Measurements from ENCODE around the gene EIF2B4. TPM values are rescaled to one million over a fixed set of nuclear protein-coding genes. Genes with fewer than 3 reads are reported as not detected.

The EIF2B4 gene
- total RNA-seq: 27.1 and 29.3 TPM in 2 replicates

GRCh38 chr2:27370026-27370815, at the start of gene EIF2B4, which contains the start of gene SNX17:
TSS of gene EIF2B4 (minus strand) at chr2:27370338. CDS start at chr2:27370314, 24 bp downstream.
TSS of gene SNX17 (plus strand) at chr2:27370616. CDS start at chr2:27370744, 128 bp downstream.
- peak; percentile 99 for DNase-seq

GRCh38 chr2:27416151-27416550, 46.0 kb upstream of the EIF2B4 start:
- DNase-seq: no peak

GRCh38 chr2:27412419-27413152, 42.4 kb upstream of the EIF2B4 start:
- no peak for DNase-seq

GRCh38 chr2:27409321-27410073, 39.4 kb upstream of the EIF2B4 start, which contains the start of gene PPM1G:
TSS of gene PPM1G (minus strand) at chr2:27409591. CDS start at chr2:27409422, 169 bp downstream.
- peak; percentile 96 for DNase-seq

GRCh38 chr2:27408601-27409320, 38.6 kb upstream of the EIF2B4 start:
- DNase-seq: peak; percentile 42

GRCh38 chr2:27407798-27408491, 37.8 kb upstream of the EIF2B4 start:
- DNase-seq: peak; percentile 88

- DNase-seq: no peak
Observed at GRCh38 chr2:27400348-27401135, 30.4 kb upstream of the EIF2B4 start.

GRCh38 chr2:27398962-27399361, 28.8 kb upstream of the EIF2B4 start:
- no peak for DNase-seq

GRCh38 chr2:27393225-27393624, 23.1 kb upstream of the EIF2B4 start:
- DNase-seq: no peak

- no peak for DNase-seq
Observed at GRCh38 chr2:27390822-27391679, 20.9 kb upstream of the EIF2B4 start.

GRCh38 chr2:27381577-27382181, 11.5 kb upstream of the EIF2B4 start:
- DNase-seq: no peak

GRCh38 chr2:27380626-27381545, 10.7 kb upstream of the EIF2B4 start, which contains the start of gene ZNF513:
TSS of gene ZNF513 (minus strand) at chr2:27380734. CDS start at chr2:27380526, 208 bp downstream.
- peak; percentile 98 for DNase-seq

GRCh38 chr2:27379836-27380625, 9.9 kb upstream of the EIF2B4 start:
- peak; percentile 53 for DNase-seq

- no peak for DNase-seq
Observed at GRCh38 chr2:27379383-27379835, 9.3 kb upstream of the EIF2B4 start.

GRCh38 chr2:27378809-27379290, 8.7 kb upstream of the EIF2B4 start:
- DNase-seq: no peak

- peak; percentile 42 for DNase-seq
Observed at GRCh38 chr2:27378096-27378808, 8.1 kb upstream of the EIF2B4 start.

Measured in dermis blood vessel endothelial cell (primary cell).